CD4-positive, alpha-beta T cell treated with Interleukin-12 subunit alpha and Interleukin-12 subunit beta, for 1 hour (primary cell): ENCODE data around the gene SNX21.
"Not testable (repeated sequence)": the region's sequence is repeated elsewhere in the genome, so short reads cannot be mapped to it uniquely, and the experiment has no call there.

Source experiments
- DNase-seq: peaks from one replicate; pipeline ENCODE4 v3.0.0-alpha.2; 2020

Gene SNX21, protein sequence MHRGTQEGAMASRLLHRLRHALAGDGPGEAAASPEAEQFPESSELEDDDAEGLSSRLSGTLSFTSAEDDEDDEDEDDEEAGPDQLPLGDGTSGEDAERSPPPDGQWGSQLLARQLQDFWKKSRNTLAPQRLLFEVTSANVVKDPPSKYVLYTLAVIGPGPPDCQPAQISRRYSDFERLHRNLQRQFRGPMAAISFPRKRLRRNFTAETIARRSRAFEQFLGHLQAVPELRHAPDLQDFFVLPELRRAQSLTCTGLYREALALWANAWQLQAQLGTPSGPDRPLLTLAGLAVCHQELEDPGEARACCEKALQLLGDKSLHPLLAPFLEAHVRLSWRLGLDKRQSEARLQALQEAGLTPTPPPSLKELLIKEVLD

DNA sequence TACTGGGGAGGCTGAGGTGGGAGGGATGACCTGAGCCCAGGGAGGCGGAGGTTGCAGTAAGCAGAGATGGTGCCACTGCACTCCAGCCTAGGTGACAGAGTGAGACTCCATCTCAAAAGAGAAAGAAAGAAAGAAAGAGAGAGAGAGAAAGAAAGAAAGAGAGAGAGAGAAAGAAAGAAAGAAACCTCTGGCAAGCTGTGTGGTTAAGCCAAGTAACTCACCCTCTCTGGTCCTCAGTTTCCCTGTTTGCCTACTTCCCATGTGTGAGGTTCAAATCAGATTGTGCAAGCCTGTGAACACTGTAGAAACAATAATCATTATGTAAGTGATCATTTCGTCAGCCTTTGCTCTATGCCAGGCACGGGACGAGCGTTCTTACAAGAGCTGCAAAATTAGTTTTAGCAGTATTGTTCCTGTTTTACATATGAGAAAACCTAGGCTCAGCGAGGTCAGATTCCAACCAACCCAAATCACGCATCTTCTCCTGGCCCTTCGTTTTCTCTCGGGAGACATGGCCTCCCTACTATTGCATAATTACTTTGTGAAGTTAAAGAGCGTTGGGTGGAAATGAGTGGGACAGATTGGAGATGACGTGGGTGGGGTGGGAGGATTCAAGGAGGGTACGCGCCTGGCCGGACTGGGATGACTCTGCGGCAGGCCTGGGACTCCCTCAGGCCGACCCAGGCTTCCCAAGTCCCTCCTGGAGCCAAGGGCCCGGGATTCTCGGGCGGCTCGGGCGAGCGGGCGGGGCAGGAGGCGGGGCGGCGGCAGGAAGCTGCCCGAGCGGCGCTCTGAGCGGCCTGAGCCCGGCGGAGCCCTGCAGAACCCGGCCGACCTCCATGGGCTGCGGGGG is at the start of gene SNX21:
SNX21 (plus strand) TSS at position 770 of the 853 bp plus-strand sequence. CDS start 121 bp downstream, outside the sequence.
- DNase-seq, result peak; percentile 15

DNA sequence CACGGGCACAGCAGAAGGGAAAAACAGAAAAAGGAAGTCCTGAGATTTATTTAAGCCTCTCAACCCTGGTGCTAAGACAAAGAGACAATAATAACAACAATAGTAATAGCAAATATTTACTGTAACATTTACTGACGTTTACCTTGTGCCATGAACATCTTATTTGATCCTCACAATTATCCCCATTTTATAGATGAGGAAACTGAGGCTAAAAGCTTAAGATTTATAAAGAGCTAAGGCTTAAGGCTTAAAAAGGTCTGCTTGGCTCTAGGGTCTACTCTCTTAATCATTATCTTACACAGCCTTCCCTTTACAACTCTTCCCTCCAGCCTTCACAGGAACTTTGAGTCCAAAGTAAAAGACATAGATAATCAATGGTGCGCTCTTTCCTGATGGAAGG is 45.2 kb upstream of the SNX21 start:
- DNase-seq, result no peak

DNA sequence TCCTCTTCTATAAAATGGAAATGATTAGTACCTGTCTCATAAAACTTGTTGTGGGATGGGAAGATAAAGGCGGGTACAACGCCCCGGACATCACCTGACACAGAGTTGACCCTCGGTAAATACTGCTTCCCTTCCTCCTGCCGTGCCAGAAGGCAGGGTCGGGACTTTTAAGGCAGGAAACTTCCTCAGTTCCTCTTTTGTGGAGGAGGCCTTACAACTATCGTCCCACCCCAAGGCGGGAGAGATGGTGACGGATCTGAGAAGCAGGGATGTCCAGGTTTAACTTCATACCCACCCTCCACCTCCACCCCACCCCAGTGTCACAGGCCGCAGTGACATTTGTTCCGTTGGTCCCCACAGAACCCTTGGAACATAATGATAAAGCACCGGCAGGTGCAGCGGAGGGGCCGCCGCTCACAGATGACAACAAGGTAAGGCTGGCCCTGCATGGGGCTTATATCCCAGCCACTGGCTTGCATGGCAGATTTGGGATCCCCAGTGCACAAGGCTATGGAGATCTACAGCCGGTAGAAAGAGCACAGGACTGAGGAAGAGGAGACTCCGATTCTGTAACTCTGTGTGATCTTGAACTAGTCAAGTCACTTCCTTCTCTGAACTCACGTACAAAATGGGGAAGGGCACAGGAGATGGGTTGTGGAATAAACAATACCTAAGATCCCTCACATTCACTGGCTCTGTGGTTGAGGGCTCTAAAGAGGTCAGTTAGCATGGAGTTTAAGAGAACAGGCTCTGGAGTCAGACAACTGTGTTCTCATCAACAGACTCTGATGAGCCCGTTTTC is 41.1 kb upstream of the SNX21 start:
- peak; percentile 43 for DNase-seq

DNA sequence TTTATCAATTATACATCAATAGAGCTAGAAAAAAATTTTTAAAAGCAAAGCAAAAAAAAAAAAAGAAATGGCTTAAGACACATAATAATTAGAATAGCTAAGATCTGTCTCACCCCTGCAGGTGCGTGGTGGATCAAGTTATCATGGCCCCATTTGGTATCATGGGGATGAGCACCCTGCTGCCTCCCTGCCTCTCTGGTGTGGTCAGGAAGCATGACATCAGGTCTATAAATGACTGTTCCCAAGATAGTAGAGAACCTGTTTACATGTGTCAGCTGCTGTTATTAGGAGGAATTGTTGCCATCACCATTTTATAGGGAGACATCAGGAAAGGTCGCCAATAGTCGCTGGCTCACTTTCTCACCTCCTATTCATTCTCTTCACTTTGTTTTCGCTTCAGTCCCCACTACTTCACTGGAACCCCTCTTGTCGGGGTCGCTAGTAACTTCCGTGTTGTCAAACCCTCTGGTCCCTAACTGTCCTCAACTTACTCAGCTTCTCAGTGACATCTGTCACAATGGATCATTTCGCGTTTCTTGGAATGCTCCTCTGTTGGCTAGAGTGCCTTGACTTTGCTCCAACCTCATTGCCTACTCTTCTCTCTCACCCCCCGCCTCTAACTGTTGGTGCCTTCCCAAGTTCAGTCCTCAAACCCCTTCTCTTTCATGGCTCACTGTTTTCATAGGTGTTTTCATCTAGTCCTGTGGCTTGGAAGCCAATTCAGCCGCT is 37.1 kb upstream of the SNX21 start:
- DNase-seq, result no peak

DNA sequence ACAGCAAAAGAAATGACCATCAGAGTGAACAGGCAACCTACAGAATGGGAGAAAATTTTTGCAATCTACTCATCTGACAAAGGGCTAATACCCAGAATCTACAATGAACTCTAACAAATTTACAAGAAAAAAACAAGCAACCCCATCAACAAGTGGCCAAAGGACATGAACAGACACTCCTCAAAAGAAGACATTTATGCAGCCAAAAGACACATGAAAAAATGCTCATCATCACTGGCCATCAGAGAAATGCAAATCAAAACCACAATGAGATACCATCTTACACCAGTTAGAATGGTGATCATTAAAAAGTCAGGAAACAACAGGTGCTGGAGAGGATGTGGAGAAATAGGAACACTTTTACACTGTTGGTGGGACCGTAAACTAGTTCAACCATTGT is 36.1 kb upstream of the SNX21 start:
- DNase-seq, result not testable (repeated sequence)

DNA sequence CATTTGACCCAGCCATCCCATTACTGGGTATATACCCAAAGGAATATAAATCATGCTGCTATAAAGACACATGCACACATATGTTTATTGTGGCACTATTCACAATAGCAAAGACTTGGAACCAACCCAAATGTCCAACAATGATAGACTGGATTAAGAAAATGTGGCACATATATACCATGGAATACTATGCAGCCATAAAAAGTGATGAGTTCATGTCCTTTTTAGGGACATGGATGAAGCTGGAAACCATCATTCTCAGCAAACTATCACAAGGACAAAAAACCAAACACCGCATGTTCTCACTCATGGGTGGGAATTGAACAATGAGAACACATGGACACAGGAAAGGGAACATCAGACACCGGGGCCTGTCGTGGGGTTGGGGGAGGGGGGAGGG is 35.6 kb upstream of the SNX21 start:
- DNase-seq, result not testable (repeated sequence)

DNA sequence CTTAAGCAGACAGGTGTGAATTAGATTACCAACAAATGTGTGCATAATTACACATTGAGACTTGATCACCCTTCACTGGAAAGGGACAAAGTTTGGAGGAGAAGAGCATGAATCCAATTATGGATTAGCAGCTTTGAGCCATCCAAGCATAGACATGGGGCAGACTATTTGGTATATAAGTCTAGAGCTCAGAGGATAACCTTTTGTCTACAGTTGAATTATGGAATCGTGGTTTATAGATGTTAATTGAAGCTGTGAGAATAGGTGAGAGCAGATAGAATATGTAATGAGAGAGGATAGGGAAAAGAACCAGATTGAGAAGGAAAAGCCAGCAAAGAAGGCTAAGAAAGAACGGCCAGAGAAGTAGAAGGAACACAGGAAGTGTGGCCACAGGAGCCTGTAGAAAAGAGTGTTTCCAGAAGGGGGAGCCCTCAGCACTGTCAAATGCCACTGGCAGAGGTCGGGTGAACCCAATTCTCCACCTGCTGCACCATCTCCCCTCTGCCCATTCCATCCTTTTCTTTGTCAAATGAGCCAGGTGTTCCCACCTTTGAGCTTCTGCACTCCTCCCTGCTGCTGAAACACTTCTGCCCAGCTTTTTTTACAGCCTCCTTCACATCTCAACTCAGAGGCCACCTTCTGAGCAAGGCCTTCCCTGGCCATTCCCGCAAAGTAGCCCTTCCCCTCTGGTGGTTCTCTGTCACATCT is 34.5 kb upstream of the SNX21 start:
- peak; percentile 75 for DNase-seq

DNA sequence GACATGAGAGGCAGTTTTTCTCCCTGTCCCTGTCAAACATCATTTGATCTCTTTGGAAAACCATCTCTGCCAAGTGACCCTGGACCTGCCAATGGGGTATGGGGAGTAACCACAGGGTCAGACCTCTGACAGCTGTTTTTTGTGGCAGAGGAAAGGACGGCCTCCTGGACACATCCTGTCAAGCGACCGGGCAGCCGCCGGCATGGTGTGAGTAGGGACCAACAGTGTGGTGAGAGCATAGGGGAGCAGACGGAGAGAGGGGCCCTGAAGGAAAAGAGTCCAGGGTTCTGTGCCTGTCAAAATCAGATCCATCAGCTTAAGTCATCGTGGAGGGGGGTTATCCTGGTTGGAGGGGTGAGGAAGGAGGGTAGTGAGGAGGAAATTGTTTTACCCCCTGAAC is 31.7 kb upstream of the SNX21 start:
- no peak for DNase-seq

DNA sequence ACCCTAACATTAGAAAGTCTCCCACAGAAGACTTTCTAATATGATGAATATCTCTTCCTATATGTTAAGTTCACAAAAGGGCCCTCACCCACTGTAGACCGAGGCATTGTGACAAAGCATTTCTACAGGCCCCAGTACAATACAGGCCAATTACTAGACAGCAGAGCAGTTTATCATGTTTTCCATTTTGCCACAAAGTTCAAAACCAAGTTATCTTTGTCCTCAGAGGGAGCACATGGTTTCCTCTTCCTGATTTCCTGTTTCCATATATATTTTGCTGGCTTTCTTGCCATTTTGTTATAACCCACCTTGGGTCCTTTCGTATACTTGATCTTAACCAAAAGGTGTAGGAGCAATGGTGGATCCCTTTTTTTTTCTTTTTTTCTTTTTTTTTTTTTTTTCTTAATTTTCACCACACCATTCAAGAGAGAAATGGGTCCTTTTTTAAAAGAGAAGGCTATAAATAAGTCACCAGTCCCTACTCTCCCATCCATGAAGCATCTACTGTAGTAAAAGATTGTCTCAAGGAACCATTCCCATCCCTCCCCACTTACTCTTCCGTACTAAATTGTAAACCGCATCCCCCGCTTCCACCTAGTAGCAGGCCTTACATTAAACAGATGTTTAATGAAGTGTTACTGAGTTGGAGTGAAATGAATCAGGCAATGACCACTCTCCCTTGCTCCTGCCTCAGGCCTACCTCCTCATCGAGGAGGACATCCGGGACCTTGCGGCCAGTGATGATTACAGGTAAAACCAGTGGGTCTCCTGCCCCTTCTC is 23.2 kb upstream of the SNX21 start:
- DNase-seq, result no peak

DNA sequence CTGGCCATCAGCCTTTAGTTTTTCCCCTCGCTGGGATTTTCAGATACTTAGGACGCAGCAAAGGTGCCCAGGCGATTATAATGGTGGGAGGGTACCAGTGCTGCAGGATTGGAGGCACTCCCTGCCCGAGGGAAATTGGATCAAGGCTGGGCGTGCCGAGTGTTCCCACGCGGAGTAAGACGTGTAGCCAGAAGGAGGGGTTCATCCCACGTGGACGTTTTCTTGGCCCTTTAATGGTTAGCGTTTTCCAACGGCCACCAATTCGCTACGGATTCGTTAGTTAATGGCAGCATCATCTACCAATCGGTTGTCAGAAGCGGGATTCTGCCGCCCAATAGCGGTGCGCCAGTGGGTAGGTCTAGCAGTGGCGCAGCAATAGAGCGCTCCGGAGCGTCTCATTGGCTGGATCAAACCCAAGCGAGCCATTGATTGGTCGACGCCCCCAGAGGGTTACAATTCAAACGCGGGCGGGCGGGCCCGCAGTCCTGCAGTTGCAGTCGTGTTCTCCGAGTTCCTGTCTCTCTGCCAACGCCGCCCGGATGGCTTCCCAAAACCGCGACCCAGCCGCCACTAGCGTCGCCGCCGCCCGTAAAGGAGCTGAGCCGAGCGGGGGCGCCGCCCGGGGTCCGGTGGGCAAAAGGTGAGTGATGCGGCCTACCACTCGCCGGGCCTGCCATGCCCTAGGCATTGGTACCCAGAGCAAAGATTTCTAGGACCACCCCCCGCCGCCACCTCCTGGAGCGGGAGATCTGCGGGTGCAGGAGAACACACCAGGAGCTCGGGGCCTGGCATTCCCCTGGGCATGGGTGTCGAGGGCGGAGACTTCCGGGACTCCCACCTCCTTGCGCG is 21.2 kb upstream of the SNX21 start, which contains the start of gene UBE2C:
UBE2C (plus strand) TSS at position 488 of the 849 bp plus-strand sequence; CDS start at position 540, 52 bp downstream.
- peak; percentile 97 for DNase-seq

DNA sequence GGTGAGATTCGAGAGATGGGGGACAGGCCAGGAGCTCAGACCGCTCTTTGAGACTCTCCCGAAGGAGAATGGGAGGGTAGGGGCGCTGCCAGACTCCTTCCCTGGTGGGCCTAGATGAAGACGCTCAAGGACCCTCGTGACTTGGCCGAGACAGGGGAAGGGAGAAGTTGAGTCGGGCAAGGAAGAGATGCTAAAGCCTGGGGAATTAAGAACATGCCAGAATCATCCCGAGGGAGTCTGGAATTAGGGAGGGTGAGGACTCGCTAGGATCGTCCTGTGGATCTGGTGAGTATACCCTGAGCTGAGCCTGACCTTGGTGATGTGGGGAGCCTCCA is 20.6 kb upstream of the SNX21 start:
- DNase-seq, result no peak

DNA sequence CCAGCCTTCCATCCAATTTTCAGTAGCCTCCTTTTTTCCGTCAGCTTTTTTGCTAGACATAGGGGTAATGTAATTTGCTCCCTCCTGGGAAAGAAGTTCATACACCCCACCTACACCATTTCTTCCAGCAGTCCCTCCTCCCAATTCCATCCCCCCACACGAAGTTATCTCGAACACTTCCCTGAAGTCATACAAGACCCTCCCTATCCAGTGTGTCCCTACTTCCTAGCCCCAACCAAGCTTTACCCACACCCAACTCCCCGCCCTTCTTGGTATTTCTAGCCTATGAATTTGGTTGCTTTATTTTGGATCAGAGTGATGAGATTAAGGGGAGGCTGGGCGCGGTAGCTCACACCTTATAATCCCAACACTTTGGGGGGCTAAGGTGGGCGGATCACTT is 20.1 kb upstream of the SNX21 start:
- no peak for DNase-seq

DNA sequence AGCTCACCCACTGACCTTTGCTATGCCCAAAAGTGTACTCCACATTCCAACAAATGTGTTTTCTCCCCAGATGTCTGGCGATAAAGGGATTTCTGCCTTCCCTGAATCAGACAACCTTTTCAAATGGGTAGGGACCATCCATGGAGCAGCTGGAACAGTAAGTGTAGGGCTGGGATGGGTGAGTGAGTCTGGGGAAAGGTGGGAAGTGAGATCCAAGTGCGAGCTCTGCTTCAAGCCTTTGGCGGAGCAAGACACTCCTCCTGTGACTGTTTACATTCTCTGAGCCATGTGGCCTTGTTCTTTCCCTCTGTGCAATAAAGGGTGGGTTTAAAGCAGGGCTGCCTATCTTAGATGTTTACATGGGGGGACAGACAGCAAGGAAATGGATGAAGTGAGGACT is 19.3 kb upstream of the SNX21 start:
- DNase-seq, result no peak

DNA sequence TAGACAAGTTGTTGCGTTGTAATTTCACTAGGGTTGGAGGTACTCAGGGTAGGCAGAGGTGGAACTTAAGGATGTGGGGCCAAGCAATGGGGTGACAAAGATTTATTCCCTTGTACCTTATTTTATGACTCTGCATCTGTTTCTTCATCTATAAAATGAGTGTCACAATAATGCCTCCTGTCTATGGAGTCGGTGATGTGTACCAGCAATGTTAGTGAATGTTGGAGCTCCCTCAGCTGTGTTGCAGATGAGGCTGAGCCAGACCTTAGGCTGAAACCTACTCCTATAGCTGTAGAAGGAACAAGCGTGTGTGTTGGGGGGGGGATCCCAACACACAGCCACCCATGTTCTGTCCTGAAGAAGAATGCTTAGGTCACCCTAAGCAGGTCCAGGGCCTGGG is 16.6 kb upstream of the SNX21 start:
- no peak for DNase-seq

DNA sequence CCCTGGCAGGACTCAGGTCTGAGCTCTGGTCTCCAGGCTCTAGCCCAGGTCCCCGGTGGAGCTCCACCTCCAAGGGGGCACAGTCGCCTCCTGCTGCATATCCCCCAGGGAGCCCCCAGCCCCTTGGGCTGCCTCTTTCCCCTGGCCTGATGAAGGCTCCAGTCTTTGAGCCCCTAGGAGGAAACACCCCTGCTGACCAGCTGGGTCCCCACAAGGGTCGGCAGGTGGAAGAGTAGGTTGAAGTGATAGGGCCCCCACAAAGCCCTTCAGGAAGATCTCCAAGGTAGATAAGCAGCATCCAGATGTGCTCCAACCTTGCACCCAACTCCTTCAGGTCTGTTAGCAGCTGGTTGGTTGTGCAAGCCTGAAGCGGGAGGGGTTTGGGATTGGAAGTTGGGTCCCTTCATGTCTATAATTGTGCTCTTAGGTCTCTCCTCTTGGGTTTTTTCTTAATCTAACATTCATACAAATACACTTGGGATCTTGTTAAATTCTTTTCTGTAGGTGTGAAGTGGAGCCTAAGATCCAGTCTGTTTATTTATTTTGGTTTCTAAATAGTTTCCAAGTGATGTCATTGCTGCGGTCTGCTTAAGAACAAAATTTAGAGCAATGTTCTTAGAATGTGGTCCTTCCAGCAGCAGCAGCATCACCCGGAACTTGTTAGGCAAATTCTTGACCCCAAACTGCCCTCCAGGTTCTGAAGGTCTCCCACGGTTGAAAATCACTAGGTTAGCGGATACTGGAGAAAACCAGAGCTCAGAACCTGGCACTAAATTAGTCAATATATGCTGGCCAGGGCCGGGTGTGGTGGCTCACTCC is 16.0 kb upstream of the SNX21 start:
- no peak for DNase-seq

DNA sequence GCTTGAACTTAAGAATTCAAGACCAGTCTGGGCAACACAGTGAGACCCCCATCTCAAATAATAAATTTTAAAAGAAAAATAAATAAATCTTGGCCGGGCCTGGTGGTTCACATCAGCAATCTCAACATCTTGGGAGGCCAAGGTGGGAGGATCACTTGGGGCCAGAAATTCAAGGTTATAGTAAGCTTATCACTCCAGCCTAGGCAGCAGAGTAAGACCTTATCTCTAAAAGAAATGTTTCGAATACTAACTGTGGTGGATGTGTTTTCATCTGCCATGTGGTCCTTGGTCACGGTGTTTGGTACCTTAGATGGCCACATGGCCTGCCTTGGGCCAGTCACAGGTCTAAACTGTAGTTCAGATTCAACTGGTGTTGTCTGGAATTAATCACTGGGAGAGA is 15.4 kb upstream of the SNX21 start:
- DNase-seq, result no peak

DNA sequence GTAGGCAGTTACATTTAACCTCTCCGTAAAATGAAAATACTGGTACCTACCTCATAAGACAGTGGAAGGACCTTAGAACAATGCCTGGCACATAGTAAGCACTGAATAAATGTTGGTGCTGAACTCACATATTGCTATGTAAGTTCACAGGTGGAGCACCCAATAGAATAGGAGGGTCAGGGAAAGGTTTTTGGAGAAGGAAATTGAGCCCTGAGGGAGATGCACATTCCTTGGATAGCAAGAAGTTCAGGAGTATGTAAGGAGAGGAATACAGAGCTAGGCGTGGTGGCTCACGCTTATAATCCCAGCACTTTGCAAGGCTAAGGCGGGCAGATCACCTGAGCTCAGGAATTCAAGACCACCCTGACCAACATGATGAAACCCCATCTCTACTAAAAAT is 14.1 kb upstream of the SNX21 start:
- no peak for DNase-seq

DNA sequence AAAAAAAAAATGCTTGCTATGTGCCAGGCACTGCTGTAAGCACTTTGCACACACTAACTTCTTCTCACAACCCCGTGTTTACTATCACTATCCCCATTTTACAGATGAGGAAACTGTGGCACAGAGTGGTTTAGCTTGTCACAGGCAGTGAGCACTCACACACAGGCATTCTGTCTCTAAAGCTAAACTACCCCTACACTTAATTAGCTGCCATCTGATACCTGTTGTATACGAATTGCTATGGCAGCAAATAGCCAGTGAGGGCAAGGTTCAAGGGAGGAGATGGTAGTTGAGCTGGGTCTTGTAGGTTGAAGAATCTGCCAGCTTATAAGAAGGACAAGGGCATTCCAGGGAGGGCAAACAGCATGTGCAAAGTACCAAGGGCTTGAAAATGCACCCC is 11.7 kb upstream of the SNX21 start:
- DNase-seq, result no peak

DNA sequence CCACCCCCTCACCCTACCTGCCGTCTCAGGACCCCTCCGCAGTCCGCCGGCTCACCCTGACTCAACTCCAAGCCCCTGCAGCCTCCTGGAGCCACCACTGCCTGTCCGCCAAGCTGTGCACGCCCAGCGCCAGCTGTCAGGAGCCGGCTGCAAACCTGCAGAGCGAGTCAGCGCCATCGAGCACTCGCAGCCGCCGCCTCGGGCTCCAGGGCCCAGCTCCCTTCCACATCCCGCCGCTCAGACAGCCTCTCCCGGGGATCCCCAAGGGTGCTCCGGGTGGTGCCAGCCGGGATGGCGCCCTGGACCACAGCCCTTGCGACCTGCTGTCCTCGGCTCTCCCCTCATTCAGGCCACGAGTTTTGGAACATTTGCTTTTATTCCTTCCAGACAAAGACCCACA is 10.7 kb upstream of the SNX21 start:
- no peak for DNase-seq
